Type B pancreatic cell (in vitro differentiated cells): ENCODE measurements around the gene CENPF. TPM values are rescaled to one million over a fixed set of nuclear protein-coding genes. Genes with fewer than 3 reads are reported as not detected.

Source experiments
- DNase-seq: peaks from one replicate; pipeline ENCODE4 v3.0.0; 2021; ENCODE audit warnings: mixed read lengths; ENCODE audit not compliant: unreplicated experiment; ENCODE audit errors: extremely low spot score
- H3K27ac Mint-ChIP-seq: 2 replicates; pipeline ENCODE4 v1.8.0; 2021; ENCODE audit warnings: mild to moderate bottlenecking, mixed read lengths
- H3K27me3 Mint-ChIP-seq: 2 replicates; pipeline ENCODE4 v1.8.0; 2021; ENCODE audit warnings: mixed read lengths
- H3K36me3 Mint-ChIP-seq: 2 replicates; pipeline ENCODE4 v1.8.0; 2021; ENCODE audit warnings: mixed read lengths
- H3K4me1 Mint-ChIP-seq: one replicate; pipeline ENCODE4 v1.8.0; 2021; ENCODE audit warnings: mixed read lengths; ENCODE audit not compliant: unreplicated experiment
- H3K4me3 Mint-ChIP-seq: 2 replicates; pipeline ENCODE4 v1.8.0; 2021; ENCODE audit warnings: mild to moderate bottlenecking, mixed read lengths
- H3K9me3 Mint-ChIP-seq: 2 replicates; pipeline ENCODE4 v1.8.0; 2021; ENCODE audit warnings: mixed read lengths
- total RNA-seq: library from RNA; stranded (reverse); gene quantifications from 2 replicates; pipeline ENCODE4 v1.2.1, GENCODE V29; 2021; ENCODE audit warnings: low replicate concordance
- TF ChIP-seq, protein P1 (sequence below): fragments of 200-600 bp; sonication (generic); conservative IDR thresholded peaks from 2 replicates; pipeline ENCODE4 v1.5.0; 2021; ENCODE audit warnings: antibody characterized with exemption, mild to moderate bottlenecking

Gene CENPF
- total RNA-seq, 1 donor from 2014 or later: 141 TPM

DNA sequence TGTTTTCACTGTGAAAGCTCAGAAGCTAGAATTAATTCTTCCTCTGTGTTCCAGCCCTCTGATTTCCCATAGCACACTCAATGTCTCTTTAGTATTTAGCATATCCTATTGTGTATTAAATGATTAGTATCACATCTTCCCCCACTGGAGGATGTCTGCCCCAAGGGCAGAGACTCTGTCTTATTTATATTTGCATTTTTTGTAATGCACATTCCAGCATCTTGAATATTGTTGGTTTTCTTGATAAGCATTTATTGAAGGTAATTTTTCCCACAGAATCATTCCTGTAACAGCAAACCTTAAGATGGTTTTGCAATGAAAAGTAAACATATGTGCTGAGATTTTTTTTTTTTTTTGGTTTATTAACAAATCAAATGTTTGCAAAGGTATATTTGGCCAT, 34.1 kb downstream of the CENPF start:
- Mint-ChIP-seq H3K9me3 (no peaks in the 10 kb centered on the region), H3K27me3 (no peaks in the 10 kb centered on the region), H3K4me3 (no peak overlapping the region), H3K36me3 (peaks cover 9% of the 10 kb centered on the region), H3K27ac (no peak overlapping the region), H3K4me1 (no peaks in the 10 kb centered on the region)
- TF ChIP-seq, protein P1, sequence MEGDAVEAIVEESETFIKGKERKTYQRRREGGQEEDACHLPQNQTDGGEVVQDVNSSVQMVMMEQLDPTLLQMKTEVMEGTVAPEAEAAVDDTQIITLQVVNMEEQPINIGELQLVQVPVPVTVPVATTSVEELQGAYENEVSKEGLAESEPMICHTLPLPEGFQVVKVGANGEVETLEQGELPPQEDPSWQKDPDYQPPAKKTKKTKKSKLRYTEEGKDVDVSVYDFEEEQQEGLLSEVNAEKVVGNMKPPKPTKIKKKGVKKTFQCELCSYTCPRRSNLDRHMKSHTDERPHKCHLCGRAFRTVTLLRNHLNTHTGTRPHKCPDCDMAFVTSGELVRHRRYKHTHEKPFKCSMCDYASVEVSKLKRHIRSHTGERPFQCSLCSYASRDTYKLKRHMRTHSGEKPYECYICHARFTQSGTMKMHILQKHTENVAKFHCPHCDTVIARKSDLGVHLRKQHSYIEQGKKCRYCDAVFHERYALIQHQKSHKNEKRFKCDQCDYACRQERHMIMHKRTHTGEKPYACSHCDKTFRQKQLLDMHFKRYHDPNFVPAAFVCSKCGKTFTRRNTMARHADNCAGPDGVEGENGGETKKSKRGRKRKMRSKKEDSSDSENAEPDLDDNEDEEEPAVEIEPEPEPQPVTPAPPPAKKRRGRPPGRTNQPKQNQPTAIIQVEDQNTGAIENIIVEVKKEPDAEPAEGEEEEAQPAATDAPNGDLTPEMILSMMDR: no peak
- no peak for DNase-seq

DNA sequence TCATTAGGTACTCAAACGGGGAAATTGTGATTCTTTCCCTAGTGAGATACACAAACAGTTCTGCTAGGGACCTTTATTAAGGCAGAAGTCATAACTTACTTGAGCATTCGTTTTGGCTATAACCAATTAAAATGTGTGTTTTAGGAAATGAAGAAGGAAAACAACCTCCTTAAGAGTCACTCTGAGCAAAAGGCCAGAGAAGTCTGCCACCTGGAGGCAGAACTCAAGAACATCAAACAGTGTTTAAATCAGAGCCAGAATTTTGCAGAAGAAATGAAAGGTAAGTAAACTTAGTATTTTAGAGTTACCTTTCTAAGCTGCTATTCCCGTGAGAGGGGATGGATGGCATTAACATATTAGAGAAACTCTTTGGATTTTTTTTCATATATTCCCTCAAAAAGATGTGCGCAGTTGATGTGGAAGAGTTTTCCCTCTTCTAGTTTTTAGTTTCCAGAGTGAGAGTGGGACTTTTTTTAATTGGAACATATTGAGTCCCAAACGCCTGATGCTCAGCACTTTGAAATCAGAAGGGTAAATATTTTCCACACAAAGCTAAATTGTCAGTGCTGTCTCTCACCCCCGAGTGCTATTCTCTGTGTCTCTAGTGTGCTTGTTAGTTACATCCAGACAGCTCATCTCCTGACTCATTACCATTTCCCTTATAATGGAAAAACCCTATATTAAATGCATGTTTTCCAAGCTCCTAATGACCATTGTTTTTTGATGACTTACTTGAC, 34.9 kb downstream of the CENPF start:
- H3K4me3 Mint-ChIP-seq: no peak overlapping the region
- H3K27me3 Mint-ChIP-seq: no peaks in the 10 kb centered on the region
- H3K36me3 Mint-ChIP-seq: peaks cover 6% of the 10 kb centered on the region
- no peak overlapping the region for H3K27ac Mint-ChIP-seq
- no peaks in the 10 kb centered on the region for H3K9me3 Mint-ChIP-seq
- DNase-seq: no peak
- no peaks in the 10 kb centered on the region for H3K4me1 Mint-ChIP-seq
- TF ChIP-seq, protein P1: peak; percentile 82

DNA sequence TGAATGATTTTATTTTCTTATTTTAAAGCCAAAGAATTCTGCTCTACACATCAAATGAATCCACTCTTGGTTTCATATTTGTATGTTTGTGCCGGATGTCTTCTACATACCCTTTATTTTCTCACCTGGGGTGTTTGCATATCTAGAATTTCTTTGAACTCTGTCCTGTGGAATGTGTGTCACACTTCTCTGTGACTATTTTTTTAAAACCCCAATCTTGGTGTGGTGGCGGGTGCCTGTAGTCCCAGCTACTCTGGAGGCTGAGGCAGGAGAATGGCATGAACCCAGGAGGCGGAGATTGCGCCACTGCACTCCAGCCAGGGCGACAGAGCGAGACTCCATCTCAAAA, 35.4 kb downstream of the CENPF start:
- H3K27ac Mint-ChIP-seq: no peak overlapping the region
- H3K4me1 Mint-ChIP-seq: no peaks in the 10 kb centered on the region

DNA sequence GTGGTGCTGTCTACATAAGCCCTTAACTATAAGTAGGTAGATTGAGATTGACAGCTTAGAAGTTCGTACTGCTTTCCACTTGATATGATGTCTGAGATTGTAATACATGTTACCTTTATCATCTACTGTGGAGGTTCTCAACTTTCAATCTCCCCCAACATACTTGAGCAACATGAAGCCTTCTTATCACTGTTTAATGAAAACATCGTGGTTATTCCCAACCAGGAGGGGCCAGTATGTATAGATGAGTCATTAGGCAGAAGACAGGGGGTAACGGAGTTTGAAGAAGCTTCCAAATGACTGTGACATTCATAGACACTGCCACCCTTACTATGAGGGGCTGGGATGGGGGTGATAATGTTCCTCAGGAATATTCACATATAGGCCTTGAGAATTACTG, 36.0 kb downstream of the CENPF start:
- DNase-seq: no peak
- no peaks in the 10 kb centered on the region for H3K4me1 Mint-ChIP-seq
- H3K27me3 Mint-ChIP-seq: no peaks in the 10 kb centered on the region
- H3K4me3 Mint-ChIP-seq: no peak overlapping the region
- H3K36me3 Mint-ChIP-seq: peaks cover 9% of the 10 kb centered on the region
- no peak overlapping the region for H3K27ac Mint-ChIP-seq
- TF ChIP-seq, protein P1: no peak
- no peaks in the 10 kb centered on the region for H3K9me3 Mint-ChIP-seq

More for the DNA sequence above, 35.4 kb downstream of the CENPF start:
- Mint-ChIP-seq H3K27me3 (no peaks in the 10 kb centered on the region), H3K36me3 (peaks cover 6% of the 10 kb centered on the region), H3K4me3 (no peak overlapping the region), H3K9me3 (no peaks in the 10 kb centered on the region)
- TF ChIP-seq, protein P1: no peak
- no peak for DNase-seq

DNA sequence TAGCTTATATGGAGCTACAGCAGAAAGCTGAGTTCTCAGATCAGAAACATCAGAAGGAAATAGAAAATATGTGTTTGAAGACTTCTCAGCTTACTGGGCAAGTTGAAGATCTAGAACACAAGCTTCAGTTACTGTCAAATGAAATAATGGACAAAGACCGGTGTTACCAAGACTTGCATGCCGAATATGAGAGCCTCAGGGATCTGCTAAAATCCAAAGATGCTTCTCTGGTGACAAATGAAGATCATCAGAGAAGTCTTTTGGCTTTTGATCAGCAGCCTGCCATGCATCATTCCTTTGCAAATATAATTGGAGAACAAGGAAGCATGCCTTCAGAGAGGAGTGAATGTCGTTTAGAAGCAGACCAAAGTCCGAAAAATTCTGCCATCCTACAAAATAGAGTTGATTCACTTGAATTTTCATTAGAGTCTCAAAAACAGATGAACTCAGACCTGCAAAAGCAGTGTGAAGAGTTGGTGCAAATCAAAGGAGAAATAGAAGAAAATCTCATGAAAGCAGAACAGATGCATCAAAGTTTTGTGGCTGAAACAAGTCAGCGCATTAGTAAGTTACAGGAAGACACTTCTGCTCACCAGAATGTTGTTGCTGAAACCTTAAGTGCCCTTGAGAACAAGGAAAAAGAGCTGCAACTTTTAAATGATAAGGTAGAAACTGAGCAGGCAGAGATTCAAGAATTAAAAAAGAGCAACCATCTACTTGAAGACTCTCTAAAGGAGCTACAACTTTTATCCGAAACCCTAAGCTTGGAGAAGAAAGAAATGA, 37.6 kb downstream of the CENPF start:
- H3K4me1 Mint-ChIP-seq: no peaks in the 10 kb centered on the region
- H3K27ac Mint-ChIP-seq: no peak overlapping the region
- no peaks in the 10 kb centered on the region for H3K27me3 Mint-ChIP-seq
- no peak overlapping the region for H3K4me3 Mint-ChIP-seq
- TF ChIP-seq, protein P1: no peak
- peaks cover 19% of the 10 kb centered on the region for H3K36me3 Mint-ChIP-seq
- no peaks in the 10 kb centered on the region for H3K9me3 Mint-ChIP-seq
- no peak for DNase-seq
